GM23248 (cell line): ENCODE data around the gene LRRC63. TPM values are rescaled to one million over a fixed set of nuclear protein-coding genes. Genes with fewer than 3 reads are reported as not detected.
"Not testable (repeated sequence)": the region's sequence is repeated elsewhere in the genome, so short reads cannot be mapped to it uniquely, and the experiment has no call there.

Experiments
- DNase-seq: peaks from one replicate; pipeline ENCODE4 v3.0.0-alpha.2; 2015
- H2AFZ ChIP-seq: fragments of 200-600 bp; sonication (generic); 2 replicates; pipeline ENCODE4 v1.6.1; 2016; ENCODE audit warnings: antibody characterized with exemption
- H3F3A ChIP-seq: fragments of 200-600 bp; sonication (generic); 2 replicates; pipeline ENCODE4 v1.6.1; 2016; ENCODE audit warnings: mild to moderate bottlenecking, antibody characterized with exemption, mixed run types; ENCODE audit not compliant: insufficient read depth
- H3K27ac ChIP-seq: fragments of 200-600 bp; sonication (generic); 2 replicates; pipeline ENCODE4 v1.5.1; 2016; ENCODE audit warnings: mild to moderate bottlenecking
- H3K27me3 ChIP-seq: fragments of 200-600 bp; sonication (generic); replicated peaks from 2 replicates; pipeline ENCODE4 v1.6.1; 2016; ENCODE audit warnings: mild to moderate bottlenecking; ENCODE audit not compliant: insufficient read depth
- H3K36me3 ChIP-seq: fragments of 200-600 bp; sonication (generic); 2 replicates; pipeline ENCODE4 v1.6.1; 2016; ENCODE audit warnings: low read depth, mild to moderate bottlenecking
- H3K4me1 ChIP-seq: fragments of 200-600 bp; sonication (generic); 2 replicates; pipeline ENCODE4 v1.6.1; 2016; ENCODE audit warnings: mild to moderate bottlenecking; ENCODE audit not compliant: insufficient read depth
- H3K4me2 ChIP-seq: fragments of 200-600 bp; sonication (generic); one replicate; pipeline ENCODE4 v1.6.1; 2016; ENCODE audit warnings: mild to moderate bottlenecking; ENCODE audit not compliant: unreplicated experiment
- H3K4me3 ChIP-seq: fragments of 200-600 bp; sonication (generic); 2 replicates; pipeline ENCODE4 v1.5.1; 2016; ENCODE audit warnings: mild to moderate bottlenecking
- H3K79me2 ChIP-seq: fragments of 200-600 bp; sonication (generic); 2 replicates; pipeline ENCODE4 v1.6.1; 2016; ENCODE audit warnings: mild to moderate bottlenecking; ENCODE audit not compliant: insufficient read depth
- H3K9ac ChIP-seq: fragments of 200-600 bp; sonication (generic); 2 replicates; pipeline ENCODE4 v1.6.1; 2016; ENCODE audit warnings: mild to moderate bottlenecking
- H3K9me2 ChIP-seq: fragments of 200-600 bp; sonication (generic); 2 replicates; pipeline ENCODE4 v1.6.1; 2016; ENCODE audit warnings: mixed run types, mild to moderate bottlenecking, moderate library complexity; ENCODE audit not compliant: insufficient read depth
- H3K9me3 ChIP-seq: fragments of 200-600 bp; sonication (generic); one replicate; pipeline ENCODE4 v1.6.1; 2017; ENCODE audit warnings: low read depth
- H4K20me1 ChIP-seq: fragments of 200-600 bp; sonication (generic); 2 replicates; pipeline ENCODE4 v1.6.0; 2016; ENCODE audit not compliant: insufficient read depth
- EZH2 ChIP-seq: fragments of 200-600 bp; sonication (generic); IDR thresholded peaks from 2 replicates; pipeline ENCODE4 v1.6.1; 2018; ENCODE audit warnings: antibody characterized with exemption, mild to moderate bottlenecking; ENCODE audit not compliant: insufficient read depth, poor library complexity, severe bottlenecking
- EZH2phosphoT487 ChIP-seq: fragments of 200-600 bp; sonication (generic); IDR thresholded peaks from 2 replicates; pipeline ENCODE4 v1.6.1; 2018; ENCODE audit warnings: antibody characterized with exemption, moderate library complexity, mild to moderate bottlenecking, low read depth; ENCODE audit not compliant: insufficient read depth
- WGBS, 2 experiments: methylation state at CpG; one replicate each; pipeline ENCODE4 v1.1.6; 2015 to 2017; ENCODE audit warnings: low lambda C conversion rate in 2 of 2, low coverage in 1 of 2; ENCODE audit errors: missing lambda C conversion rate in 2 of 2; 5-methylcytosine and 5-hydroxymethylcytosine counted together
- in situ Hi-C: fragments of 300-500 bp; cut with MboI; formaldehyde crosslinking; loops from 2 replicates; pipeline ENCODE4 v1.15.0; 2020
- polyA plus RNA-seq: library from polyadenylated mRNA; unstranded; fragments of >200 nt; fragmentation: Nextera tagmentation; extraction: Ambion mirVana; gene quantifications from 2 replicates; pipeline ENCODE4 v1.2.1, GENCODE V29; 2016
- total RNA-seq: library from RNA; depleted of rRNA; stranded (reverse); fragments of >200 nt; shearing (Covaris generic); gene quantifications from 2 replicates; pipeline ENCODE4 v1.2.3, GENCODE V29; 2014; rRNA removed

The LRRC63 gene, protein sequence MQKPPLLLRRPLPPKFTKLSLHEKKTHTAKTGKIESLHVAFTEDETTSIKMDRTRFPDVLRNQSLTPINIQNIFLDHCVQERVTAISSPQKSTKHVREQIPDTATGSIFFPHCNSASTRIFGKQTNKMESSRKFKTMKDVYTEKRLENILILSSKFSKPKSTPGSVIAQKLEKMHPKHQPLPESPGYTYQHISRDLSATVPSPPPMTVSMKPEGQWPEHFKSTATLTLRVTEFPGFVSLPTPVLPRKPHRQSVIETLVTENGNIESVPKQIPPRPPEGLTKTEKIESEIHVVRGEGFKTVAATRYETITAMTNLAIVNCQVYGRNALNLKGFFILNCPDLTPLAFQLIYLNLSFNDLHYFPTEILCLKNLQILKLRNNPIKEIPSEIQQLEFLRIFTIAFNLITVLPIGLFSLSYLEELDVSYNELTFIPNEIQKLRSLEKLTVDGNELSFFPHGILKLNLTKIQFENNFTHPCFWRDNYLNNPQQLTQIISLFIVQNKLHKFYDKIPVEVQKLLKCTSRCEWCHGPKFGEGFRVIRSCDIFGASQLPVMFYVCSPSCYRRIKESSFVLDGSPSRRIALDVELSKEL
- total RNA-seq (not detected in 2 replicates), polyA plus RNA-seq (not detected in 2 replicates)

DNA sequence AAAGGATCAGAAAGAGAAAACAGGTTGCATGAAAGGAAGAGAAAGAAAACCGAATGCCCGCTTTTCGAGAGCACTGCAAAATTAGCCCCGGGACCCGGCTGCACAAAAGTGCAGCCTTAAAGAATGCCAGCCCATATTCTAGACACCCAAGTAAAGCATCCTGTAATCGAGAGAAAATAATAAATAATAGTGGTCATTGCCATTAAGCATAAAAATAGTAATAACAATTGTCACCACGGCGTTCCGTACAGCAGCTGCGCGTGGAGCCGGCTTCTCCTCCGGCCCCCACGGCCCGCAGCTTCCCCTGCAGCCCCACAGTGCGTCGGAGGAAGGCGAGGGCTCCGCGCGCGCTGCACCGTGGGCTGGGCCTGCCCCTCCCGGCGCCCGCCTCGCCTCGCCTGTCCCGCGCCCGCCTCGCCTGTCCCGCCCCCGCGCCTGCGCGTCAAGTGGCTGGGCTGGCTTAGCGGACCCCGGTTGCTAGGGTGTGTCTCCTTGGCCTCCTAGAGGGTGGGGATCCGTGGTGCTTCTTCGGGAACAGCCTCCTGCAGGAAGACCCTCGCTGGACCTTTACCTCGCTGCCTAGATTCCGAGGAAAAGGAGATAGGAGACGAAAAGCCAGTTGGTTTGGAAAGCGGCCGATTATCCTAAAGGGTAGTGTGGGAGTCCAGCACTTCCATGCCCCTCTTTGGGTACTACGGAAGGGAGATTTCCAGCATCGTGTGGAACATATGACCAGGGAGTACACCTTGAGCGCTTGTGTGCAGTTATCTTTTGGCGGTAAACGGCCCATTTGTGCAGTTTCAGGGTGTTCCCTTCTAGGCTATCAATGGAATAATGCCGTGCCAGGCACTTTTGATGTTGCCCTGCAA, at the start of gene LRRC63:
Gene LRRC63 (plus strand): TSS at position 446 of the 869 bp plus-strand sequence. CDS start 1,107 bp downstream, outside the sequence.
- no peak for TF ChIP-seq EZH2
- no peak for TF ChIP-seq EZH2phosphoT487
- DNase-seq, result peak; percentile 70
- Histone ChIP-seq H2AFZ (peak within 1 kb of the TSS; percentile 72), H3K9me3 (no peaks in the 10 kb centered on the region), H3K27ac (no peak within 1 kb of the TSS), H3K9ac (no peak within 1 kb of the TSS), H3K4me1 (no peaks in the 10 kb centered on the region), H4K20me1 (no peaks in the 10 kb centered on the region), H3K79me2 (no peaks in the 10 kb centered on the region), H3K9me2 (no peaks in the 10 kb centered on the region), H3K4me3 (peak within 1 kb of the TSS; percentile 66), H3K36me3 (no peaks in the 10 kb centered on the region), H3F3A (no peaks in the 10 kb centered on the region), H3K4me2 (peak within 1 kb of the TSS; percentile 89), H3K27me3 (peaks cover 41% of the 10 kb centered on the region)
- in situ Hi-C loops, result no loop called here
- WGBS, 2 experiments, result 5% methylated on average over 49 to 52 of the region's 53 CpGs

DNA sequence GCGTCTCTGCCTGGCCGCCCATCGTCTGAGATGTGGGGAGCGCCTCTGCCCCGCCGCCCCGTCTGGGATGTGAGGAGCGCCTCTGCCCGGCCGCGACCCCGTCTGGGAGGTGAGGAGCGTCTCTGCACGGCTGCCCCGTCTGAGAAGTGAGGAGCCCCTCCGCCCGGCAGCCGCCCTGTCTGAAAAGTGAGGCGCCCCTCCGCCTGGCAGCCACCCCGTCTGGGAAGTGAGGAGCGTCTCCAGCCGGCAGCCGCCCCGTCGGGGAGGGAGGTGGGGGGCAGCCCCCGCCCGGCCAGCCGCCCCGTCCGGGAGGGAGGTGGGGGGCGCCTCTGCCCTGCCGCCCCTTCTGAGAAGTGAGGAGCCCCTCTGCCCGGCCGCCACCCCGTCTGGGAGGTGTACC, 49.0 kb upstream of the LRRC63 start:
- H3K9ac ChIP-seq, H3K9me3 ChIP-seq, H3K27ac ChIP-seq, H3K9me2 ChIP-seq, H3K4me3 ChIP-seq, H3K79me2 ChIP-seq, H3K4me1 ChIP-seq, DNase-seq, H4K20me1 ChIP-seq, H3F3A ChIP-seq, in situ Hi-C loops, H3K36me3 ChIP-seq, H2AFZ ChIP-seq, H3K4me2 ChIP-seq: not testable (repeated sequence)
- 88 to 93% methylated on average over 13 to 31 of the region's 36 CpGs for WGBS, 2 experiments
- peaks cover 13% of the 10 kb centered on the region for H3K27me3 ChIP-seq

DNA sequence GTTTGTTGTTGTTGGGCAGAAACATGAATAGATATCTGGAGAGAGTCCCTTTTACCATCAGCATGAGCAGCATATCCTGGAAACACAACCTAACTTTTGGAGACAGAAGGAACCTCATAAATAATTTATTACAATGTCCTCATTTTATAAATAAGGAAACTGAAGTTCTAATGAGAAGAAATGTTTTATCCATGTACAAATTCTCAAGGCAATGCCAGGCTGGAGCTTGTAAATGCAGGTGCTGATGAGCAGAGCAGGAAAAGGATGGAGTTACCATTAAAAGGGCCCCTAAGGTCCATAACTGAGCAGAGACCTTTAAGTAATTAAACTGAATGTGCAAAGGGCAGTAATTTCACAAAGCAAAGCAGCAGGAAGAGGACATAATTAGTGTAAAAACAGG, 47.1 kb upstream of the LRRC63 start:
- H3K79me2 ChIP-seq, result no peaks in the 10 kb centered on the region
- H3K4me2 ChIP-seq, result no peak overlapping the region
- no peak for DNase-seq
- H3F3A ChIP-seq, result no peaks in the 10 kb centered on the region
- H3K36me3 ChIP-seq, result no peaks in the 10 kb centered on the region
- H3K4me3 ChIP-seq, result no peak overlapping the region
- H3K4me1 ChIP-seq, result no peaks in the 10 kb centered on the region
- no peak overlapping the region for H3K9ac ChIP-seq
- no peaks in the 10 kb centered on the region for H3K9me3 ChIP-seq
- TF ChIP-seq EZH2phosphoT487, result no peak
- no peak for TF ChIP-seq EZH2
- H3K27ac ChIP-seq, result no peak overlapping the region
- no peaks in the 10 kb centered on the region for H3K9me2 ChIP-seq
- H4K20me1 ChIP-seq, result no peaks in the 10 kb centered on the region
- H2AFZ ChIP-seq, result no peak overlapping the region
- H3K27me3 ChIP-seq, result peaks cover 12% of the 10 kb centered on the region
- in situ Hi-C loops, result no loop called here

DNA sequence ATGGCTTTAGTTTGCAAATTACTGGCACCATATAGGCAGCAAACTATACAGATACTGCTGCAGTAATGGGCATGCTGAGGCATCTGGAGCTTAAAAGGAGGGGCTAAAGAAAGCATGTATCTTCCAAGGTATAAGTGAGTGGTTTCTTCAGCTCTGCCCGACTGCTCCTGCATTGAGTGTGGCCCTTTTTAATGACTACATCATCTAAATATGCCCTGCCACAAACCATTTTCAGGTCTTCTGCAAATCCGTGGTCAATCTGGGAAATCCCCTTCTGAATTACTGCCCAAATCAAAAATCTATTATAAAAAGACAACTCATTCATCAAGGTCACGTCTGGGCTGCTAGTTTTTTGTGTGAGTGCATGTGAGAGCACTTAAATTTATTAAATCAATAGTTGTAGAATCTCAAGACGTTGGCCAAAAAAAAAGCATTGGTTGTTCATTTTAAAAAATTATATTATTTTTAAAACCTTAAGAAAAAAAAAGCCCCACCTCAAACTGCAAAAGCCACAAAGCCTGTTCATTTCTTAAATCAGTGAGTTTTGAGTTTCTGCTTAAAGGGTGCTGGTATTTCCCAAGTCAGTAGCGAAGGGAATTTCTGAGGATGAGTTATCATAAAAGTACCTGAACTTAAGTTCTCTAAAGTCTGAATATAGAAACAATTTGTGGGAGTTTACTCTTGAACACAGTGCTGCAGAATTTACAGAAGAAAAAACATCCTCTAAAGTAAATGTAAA, 46.1 kb upstream of the LRRC63 start:
- Histone ChIP-seq H4K20me1 (no peaks in the 10 kb centered on the region), H3K4me2 (no peak overlapping the region), H3K9me3 (no peaks in the 10 kb centered on the region), H3K36me3 (no peaks in the 10 kb centered on the region), H3K9me2 (no peaks in the 10 kb centered on the region), H3K79me2 (no peaks in the 10 kb centered on the region), H3F3A (no peaks in the 10 kb centered on the region), H3K4me3 (no peak overlapping the region), H3K4me1 (no peaks in the 10 kb centered on the region), H2AFZ (no peak overlapping the region), H3K9ac (no peak overlapping the region), H3K27me3 (peaks cover 9% of the 10 kb centered on the region), H3K27ac (no peak overlapping the region)
- no peak for TF ChIP-seq EZH2phosphoT487
- TF ChIP-seq EZH2, result no peak
- WGBS, 2 experiments, result 29 to 31% methylated on average over 5 of the region's 5 CpGs
- in situ Hi-C loops, result no loop called here
- DNase-seq, result no peak
